NCI-H345 (cell line): ENCODE results near the gene SPG7.

ENCODE experiments used
- DNase-seq: peaks from one replicate; lab custom pipeline; 2025; lab: John Stamatoyannopoulos, UW

The SPG7 gene

GRCh38 chr16:89517128-89517527 lies 8.9 kb downstream of the SPG7 start:
- no peak for DNase-seq

DNA sequence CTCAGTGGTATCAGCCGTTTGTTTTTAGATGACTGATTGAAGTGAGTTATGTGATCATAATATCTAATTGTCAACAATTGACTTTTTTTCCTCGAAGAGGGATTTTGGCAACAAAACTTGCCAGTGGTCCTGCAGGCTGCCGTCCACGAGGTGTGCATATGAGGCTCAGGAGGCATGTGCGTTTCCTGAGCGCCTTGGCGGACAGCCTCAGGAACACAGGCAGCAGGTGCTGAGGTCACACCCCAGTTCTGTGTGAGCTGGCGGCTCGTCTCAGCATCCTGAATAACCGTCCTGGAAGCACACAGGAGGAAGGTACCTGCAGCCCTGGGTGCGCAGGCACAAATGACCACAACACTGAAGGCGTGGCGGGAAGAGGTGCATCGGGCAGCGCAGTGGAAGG lies 11.7 kb downstream of the SPG7 start:
- no peak for DNase-seq

GRCh38 chr16:89522287-89522686 lies 14.1 kb downstream of the SPG7 start:
- DNase-seq, result no peak

DNA sequence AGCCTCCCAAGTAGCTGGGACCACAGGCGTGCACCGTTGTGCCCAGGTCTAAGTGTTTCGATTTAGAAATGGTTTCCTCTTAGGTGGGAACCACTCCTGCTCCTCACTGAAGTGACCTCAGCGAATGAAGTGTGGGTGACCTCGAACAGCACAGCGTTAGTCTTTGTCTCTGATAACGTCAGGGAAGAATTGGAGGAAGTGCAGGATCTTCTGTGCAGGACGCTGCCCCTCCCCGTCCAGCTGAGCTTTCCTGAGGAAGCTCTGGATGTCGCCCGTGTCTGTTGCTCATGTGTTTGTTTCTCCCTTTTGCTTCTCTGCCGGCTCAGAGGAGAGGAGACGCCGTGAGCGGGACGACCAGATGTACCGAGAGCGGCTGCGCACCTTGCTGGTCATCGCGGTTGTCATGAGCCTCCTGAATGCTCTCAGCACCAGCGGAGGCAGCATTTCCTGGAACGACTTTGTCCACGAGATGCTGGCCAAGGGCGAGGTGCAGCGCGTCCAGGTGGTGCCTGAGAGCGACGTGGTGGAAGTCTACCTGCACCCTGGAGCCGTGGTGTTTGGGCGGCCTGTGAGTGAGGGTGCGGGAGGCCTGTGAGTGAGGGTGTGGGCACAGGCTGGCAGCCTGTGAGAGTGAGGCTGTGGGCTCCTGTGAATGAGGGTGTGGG lies 15.6 kb downstream of the SPG7 start:
- DNase-seq, result no peak

DNA sequence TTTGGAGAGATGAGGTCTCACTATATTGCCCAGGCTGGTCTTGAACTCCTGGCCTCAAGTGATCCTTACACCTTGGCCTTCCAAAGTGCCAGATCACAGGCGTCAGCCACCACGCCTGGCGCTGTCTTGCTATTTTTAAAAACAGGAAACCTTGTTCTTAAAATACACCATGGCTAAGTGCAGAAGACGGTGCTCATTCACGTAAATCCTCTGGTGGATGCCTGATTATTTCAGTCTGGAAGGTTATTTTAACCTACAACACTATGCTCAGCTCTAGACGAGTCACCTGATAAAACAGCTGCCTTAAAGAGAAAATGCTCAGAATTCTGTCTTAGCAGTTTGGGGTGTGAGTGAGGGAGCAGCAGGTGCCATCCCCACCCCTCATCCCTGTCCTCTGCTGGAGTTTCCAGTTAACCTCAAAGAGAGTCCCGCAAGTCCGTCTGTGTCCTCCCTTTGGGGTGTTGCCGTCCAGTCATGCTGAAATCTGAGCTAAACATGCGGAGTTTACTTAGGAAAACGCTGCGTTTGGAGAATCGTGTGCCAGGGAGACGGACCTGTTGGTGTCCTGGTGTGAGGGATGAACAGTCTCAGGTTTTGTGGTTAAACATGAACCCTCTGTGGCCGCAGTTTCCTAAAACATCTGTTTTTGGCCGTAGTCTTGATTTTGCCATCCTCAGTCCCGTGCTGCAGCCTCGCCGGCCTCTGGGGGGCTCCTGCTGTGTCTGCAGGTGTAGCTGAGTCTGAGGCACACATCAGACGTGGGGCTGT lies 17.1 kb downstream of the SPG7 start:
- no peak for DNase-seq

GRCh38 chr16:89529097-89529496 lies 20.9 kb downstream of the SPG7 start:
- DNase-seq, result no peak

DNA sequence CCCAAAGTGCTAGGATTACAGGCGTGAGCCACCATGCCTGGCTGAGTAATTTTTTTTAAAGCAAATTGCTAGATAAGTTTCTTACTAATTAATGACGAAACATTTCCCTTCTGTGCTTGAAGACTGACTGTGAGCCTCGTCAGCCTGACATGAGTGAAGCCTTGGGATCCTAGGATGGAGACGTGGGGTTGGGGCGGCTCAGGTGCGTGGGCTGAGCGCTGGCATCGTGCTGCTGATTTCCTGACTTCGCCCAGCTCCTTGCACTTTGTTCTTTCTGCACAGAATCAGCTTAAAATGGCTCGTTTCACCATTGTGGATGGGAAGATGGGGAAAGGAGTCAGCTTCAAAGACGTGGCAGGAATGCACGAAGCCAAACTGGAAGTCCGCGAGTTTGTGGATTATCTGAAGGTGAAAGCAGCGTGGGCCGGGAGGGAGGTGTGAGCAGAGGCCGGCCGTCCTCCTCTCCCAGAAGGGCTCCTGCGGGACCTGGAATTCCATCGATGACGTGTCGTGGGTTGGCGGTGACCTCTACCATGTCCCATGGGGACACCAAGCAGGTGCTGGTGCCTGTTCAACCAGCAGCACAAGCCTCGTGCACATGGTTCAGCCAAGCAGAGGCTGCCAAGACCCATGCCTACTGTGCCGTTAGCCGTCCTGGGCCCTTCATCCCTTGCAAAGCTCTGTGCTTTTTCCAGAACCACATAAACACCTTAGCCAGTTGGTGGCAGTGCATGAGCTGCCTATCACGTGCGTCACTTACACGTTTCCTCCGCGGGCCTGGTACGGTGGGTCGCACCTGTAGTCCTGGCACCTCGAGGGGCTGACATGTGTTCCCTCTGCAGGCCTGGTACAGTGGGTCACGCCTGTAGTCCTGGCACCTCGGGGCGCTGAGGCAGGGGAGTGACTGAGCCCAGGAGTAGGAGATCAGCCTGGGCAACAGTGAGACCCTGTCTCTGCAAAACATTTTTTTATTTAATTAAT lies 22.5 kb downstream of the SPG7 start:
- no peak for DNase-seq

- no peak for DNase-seq
Measured at GRCh38 chr16:89531821-89532526, 23.8 kb downstream of the SPG7 start.

- DNase-seq, result no peak
Measured at GRCh38 chr16:89534252-89534756, 26.1 kb downstream of the SPG7 start.

DNA sequence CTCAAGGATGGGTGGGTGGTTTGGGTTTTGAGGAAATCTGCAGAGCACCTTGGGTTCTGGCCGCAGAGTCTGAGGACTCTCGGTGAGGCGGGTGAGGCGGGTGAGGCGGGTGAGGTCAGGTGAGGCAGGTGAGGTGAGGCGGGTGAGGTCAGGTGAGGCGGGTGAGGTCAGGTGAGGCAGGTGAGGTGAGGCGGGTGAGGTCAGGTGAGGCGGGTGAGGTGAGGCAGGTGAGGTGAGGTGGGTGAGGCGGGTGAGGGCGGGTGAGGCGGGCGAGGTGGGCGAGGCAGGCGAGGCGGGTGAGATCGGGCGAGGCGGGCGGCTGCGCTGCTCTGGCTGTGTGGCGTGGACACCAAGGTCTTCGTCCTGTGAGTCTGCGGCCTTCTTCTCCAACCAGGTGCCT lies 28.2 kb downstream of the SPG7 start:
- DNase-seq, result no peak

DNA sequence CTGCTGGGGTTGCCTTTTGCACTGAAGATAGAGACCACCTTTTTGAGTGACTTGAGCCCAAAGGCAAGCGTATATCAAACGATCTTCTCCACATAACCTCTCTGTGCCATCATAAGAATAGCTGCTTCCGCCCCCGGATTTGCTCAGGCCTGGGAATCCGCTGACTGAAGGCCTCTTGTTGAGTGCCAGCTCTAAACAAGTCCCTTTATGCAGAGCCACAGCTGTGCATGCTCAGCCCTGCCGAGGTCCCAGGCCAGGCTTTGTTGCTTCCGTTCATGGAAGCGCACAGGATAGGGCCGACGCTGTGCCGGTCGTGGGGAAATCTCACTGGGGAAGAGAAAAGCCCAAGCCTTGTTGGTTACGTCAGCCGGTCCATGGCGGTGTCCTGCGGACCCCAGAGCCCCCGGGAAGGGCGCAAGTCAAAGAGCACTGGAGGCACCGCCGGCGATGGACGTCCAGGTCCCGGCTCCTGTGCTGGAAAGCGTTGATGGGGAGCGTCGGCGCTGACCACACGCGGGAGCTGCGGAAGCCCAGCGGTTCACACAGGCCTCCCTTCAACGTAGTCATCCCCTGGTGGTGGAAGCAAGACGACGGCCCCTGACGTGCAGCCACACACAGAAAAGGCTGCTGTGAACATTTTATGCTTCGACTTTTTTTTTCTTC lies 28.8 kb downstream of the SPG7 start:
- DNase-seq, result no peak

GRCh38 chr16:89537549-89537925 lies 29.3 kb downstream of the SPG7 start:
- no peak for DNase-seq

GRCh38 chr16:89538286-89538685 lies 30.1 kb downstream of the SPG7 start:
- DNase-seq, result no peak

GRCh38 chr16:89540557-89540956 lies 32.4 kb downstream of the SPG7 start:
- DNase-seq, result no peak

DNA sequence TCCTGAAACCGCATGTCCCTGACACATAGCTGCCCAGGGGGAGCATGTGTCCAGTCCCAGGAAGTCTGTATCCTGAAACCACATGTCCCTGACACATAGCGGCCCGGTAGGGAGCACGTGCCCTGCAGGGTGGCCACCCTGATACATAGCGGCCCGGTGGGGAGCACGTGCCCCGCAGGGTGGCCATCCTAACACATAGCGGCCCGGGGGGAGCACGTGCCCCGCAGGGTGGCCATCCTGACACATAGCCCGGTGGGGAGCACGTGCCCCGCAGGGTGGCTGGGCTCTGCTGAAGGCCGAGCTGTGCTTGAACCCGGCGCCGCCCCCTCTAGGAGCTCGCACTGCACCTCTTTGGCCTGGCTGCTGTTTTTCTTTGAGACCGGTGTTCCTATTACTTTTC lies 33.6 kb downstream of the SPG7 start:
- no peak for DNase-seq

DNA sequence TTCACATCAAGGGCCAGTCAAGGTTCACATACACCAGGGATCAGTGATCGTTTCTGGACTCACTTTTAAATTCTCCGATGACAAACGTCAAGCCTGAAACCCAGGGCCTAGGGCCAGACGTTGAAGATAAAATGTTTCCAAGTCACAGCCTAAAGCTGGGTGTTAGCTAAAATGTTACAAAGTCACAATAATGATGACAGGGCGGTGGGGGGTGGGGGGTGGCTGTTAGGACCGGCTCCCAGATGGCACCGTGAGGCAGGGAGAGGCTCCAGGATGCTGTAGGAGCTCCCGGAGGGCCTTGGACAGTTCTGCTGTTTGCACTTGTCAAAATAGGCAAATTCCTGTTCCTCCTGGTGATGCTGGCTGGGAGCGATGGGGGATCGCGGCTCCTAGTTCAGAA lies 35.9 kb downstream of the SPG7 start:
- no peak for DNase-seq

DNA sequence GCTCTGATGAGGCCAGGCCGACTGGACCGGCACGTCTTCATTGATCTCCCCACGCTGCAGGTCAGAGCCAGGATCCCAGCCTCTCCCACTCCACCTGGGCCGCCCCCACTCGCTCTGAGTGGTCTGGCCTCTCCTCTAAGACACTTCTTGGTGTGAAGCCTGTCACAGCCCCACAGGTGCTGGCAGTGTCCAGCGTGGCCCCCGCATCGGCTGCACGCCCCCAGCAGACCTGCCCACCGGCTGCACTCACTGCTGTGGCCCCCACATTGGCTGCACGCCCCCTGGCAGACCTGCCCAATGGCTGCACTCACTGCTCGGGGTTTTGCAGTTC lies 36.5 kb downstream of the SPG7 start:
- DNase-seq, result no peak

- no peak for DNase-seq
Measured at GRCh38 chr16:89545044-89545830, 37.0 kb downstream of the SPG7 start.

DNA sequence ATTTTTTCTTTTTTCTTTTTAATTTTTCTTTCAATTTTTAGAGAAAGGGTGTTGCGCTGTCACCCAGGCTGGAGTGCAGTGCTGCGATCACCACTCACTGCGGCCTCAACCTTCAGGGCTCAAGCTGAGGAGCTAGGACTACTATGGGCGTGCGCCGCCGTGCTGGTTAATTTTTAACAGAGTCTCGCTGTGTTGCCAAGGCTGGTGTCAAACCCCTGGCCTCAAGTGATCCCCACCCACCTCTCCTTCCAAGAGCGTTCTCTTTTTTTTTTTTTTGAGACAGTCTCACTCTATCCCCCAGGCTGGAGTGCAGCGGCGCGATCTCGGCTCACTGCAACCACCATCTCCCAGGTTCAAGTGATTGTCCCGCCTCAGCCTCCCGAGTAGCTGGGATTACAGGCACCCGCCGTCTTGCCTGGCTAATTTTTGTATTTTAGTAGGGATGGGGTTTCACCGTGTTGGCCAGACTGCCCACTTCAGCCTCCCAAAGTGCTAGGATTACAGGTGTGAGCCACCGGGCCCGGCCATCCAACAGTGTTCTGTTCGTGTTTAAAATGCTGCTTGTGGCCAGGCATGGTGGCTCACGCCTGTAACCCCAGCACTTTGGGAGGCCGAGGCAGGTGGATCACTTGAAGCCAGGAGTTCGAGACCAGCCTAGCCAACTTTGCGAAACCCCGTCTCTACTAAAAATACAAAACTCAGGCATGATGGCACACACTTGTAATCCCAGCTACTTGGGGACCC lies 37.8 kb downstream of the SPG7 start:
- no peak for DNase-seq

DNA sequence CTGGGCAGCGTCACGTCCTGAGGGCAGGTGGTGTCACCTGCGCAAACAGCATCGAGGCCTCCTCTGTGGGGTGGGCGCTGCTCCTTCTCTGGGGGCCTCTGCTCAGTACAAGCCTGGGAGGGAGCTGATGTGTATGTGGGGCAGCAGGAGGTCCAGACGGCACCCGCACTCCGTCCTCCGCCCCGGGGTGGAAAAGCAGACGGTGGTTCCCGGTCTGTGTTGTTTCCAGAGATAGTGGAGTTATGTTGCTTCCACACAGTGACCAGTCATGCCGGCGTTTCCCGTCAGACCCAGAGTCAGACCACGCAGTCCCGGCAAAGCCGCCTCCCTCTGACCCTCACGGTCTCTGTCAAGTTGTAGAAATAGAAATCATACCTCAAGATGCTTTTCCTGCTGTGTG lies 38.6 kb downstream of the SPG7 start:
- no peak for DNase-seq
